KG1 (cell line): ENCODE results near the gene MARCHF9.

Experiments used
- DNase-seq: peaks from one replicate; lab custom pipeline; 2025; lab: John Stamatoyannopoulos, UW

The MARCHF9 gene

GRCh38 chr12:57755194-57755453, 221 bp downstream of the MARCHF9 start:
- DNase-seq, result no peak

GRCh38 chr12:57755454-57756372, 810 bp downstream of the MARCHF9 start:
- no peak for DNase-seq

GRCh38 chr12:57756406-57757341, 1.8 kb downstream of the MARCHF9 start:
- no peak for DNase-seq

- no peak for DNase-seq
Measured at GRCh38 chr12:57757771-57758170, 2.9 kb downstream of the MARCHF9 start.

GRCh38 chr12:57758552-57759359, 3.9 kb downstream of the MARCHF9 start:
- no peak for DNase-seq

GRCh38 chr12:57759360-57759980, 4.6 kb downstream of the MARCHF9 start:
- DNase-seq, result no peak

GRCh38 chr12:57760347-57760982, 5.6 kb downstream of the MARCHF9 start:
- DNase-seq, result no peak

- DNase-seq, result no peak
Measured at GRCh38 chr12:57761391-57761998, 6.6 kb downstream of the MARCHF9 start.

- no peak for DNase-seq
Measured at GRCh38 chr12:57762463-57762862, 7.6 kb downstream of the MARCHF9 start.

GRCh38 chr12:57763881-57764661, 9.2 kb downstream of the MARCHF9 start:
- DNase-seq, result no peak

- no peak for DNase-seq
Measured at GRCh38 chr12:57764662-57765002, 9.7 kb downstream of the MARCHF9 start.

GRCh38 chr12:57765003-57765697, 10.2 kb downstream of the MARCHF9 start:
- DNase-seq, result no peak

- no peak for DNase-seq
Measured at GRCh38 chr12:57765698-57766463, 11.0 kb downstream of the MARCHF9 start.

GRCh38 chr12:57766464-57767304, 11.8 kb downstream of the MARCHF9 start, which contains the start of gene CYP27B1:
Gene CYP27B1, minus strand, starts transcription at chr12:57767078. Its CDS starts 37 bp downstream, at chr12:57767041.
- DNase-seq, result no peak

- DNase-seq, result no peak
Measured at GRCh38 chr12:57767305-57767698, 12.4 kb downstream of the MARCHF9 start.

- DNase-seq, result no peak
Measured at GRCh38 chr12:57767876-57768275, 13.0 kb downstream of the MARCHF9 start.

GRCh38 chr12:57769594-57769993, 14.7 kb downstream of the MARCHF9 start:
- DNase-seq, result no peak

GRCh38 chr12:57770734-57771133, 15.8 kb downstream of the MARCHF9 start:
- no peak for DNase-seq
